Endothelial cell of umbilical vein (primary cell): ENCODE measurements around the gene NCOA3. TPM values are rescaled to one million over a fixed set of nuclear protein-coding genes. Genes with fewer than 3 reads are reported as not detected.

Source experiments
- BruUV-seq: library from RNA; stranded (reverse); fragments of 400-500 nt; replicated peaks from 2 replicates; lab custom pipeline; 2021; lab: Mats Ljungman, UMichigan
- CTCF ChIA-PET: fragments of 300-600, 350-600 bp; sonication (Branson Sonifier 250); formaldehyde crosslinking; loops from one replicate; lab custom pipeline; 2021; ENCODE audit warnings: antibody characterized with exemption, inconsistent platforms; lab: Charles Lee
- POLR2A ChIA-PET: fragments of 300-600, 350-600 bp; sonication (Branson Sonifier 250); formaldehyde crosslinking; loops from one replicate; lab custom pipeline; 2021; ENCODE audit warnings: antibody characterized with exemption, inconsistent platforms; lab: Charles Lee
- DNase-seq: peaks from one replicate; pipeline ENCODE4 v3.0.0-alpha.2; 2011; ENCODE audit warnings: low read depth, low spot score
- FAIRE-seq: peaks from 2 replicates; lab custom pipeline; 2011; peaks lifted over from hg19 to GRCh38; lab: Jason Lieb, UNC
- H2AFZ ChIP-seq: 2 replicates; pipeline ENCODE4 v1.6.0; 2012; ENCODE audit warnings: low read depth, low read length, control low read depth, inconsistent platforms
- H3K27ac ChIP-seq: 2 replicates; pipeline ENCODE4 v1.5.1; 2011; ENCODE audit warnings: low read depth, mild to moderate bottlenecking, control low read depth, low read length, moderate library complexity; ENCODE audit not compliant: insufficient read depth
- H3K27me3 ChIP-seq, 2 experiments: 2 replicates each; pipeline versions ENCODE4 v1.6.0 to v1.6.1; 2011; ENCODE audit warnings: low read length in 2 of 2, mixed read lengths in 1 of 2; ENCODE audit not compliant: control insufficient read depth in 2 of 2, insufficient read depth in 2 of 2
- H3K36me3 ChIP-seq, 2 experiments: 2 replicates in 1 of 2; 3 replicates in 1 of 2; pipeline ENCODE4 v1.5.1; 2011; ENCODE audit warnings: low read length in 2 of 2, mild to moderate bottlenecking in 1 of 2, moderate library complexity in 1 of 2; ENCODE audit not compliant: control insufficient read depth in 2 of 2, insufficient read depth in 2 of 2; ENCODE audit errors: extremely low read depth in 1 of 2
- H3K4me1 ChIP-seq: 3 replicates; pipeline ENCODE4 v1.5.1; 2011; ENCODE audit warnings: mild to moderate bottlenecking, low read length; ENCODE audit not compliant: control insufficient read depth, insufficient read depth; ENCODE audit errors: extremely low read depth
- H3K4me2 ChIP-seq: 2 replicates; pipeline ENCODE4 v1.6.1; 2011; ENCODE audit warnings: low read length, control low read depth, mixed read lengths; ENCODE audit not compliant: insufficient read depth
- H3K4me3 ChIP-seq, 3 experiments: fragments of 200-600 bp in 1 of 3; sonication (generic), shearing (Covaris generic) in 1 of 3; replicated peaks in 1 of 3; 2 replicates each; pipeline ENCODE4 v1.5.1; 2011 to 2016; ENCODE audit warnings: control low read depth in 3 of 3, low read length in 3 of 3, mild to moderate bottlenecking in 2 of 3, inconsistent platforms in 1 of 3, low read depth in 1 of 3, moderate library complexity in 1 of 3; ENCODE audit not compliant: insufficient read depth in 1 of 3
- H3K79me2 ChIP-seq: 2 replicates; pipeline ENCODE4 v1.6.0; 2012; ENCODE audit warnings: low read length, inconsistent platforms; ENCODE audit not compliant: control insufficient read depth, insufficient read depth
- H3K9ac ChIP-seq: replicated peaks from 2 replicates; pipeline ENCODE3; 2011; ENCODE audit warnings: low read length, control low read depth; ENCODE audit not compliant: insufficient read depth; ENCODE audit errors: extremely low read depth
- H3K9me1 ChIP-seq: replicated peaks from 3 replicates; pipeline ENCODE4 v1.6.0; 2011; ENCODE audit warnings: mild to moderate bottlenecking, low read length; ENCODE audit not compliant: control insufficient read depth, insufficient read depth; ENCODE audit errors: extremely low read depth
- H3K9me3 ChIP-seq: replicated peaks from 2 replicates; pipeline ENCODE4 v1.5.1; 2012; ENCODE audit warnings: low read length, inconsistent platforms; ENCODE audit not compliant: control insufficient read depth, insufficient read depth
- H4K20me1 ChIP-seq: replicated peaks from 2 replicates; pipeline ENCODE3; 2011; ENCODE audit warnings: mild to moderate bottlenecking, low read length; ENCODE audit not compliant: control insufficient read depth, insufficient read depth; ENCODE audit errors: extremely low read depth
- EZH2 ChIP-seq: IDR thresholded peaks from 2 replicates; pipeline ENCODE4 v1.6.1; 2012; ENCODE audit warnings: borderline replicate concordance, low read depth, mild to moderate bottlenecking, moderate library complexity, low read length, inconsistent platforms; ENCODE audit not compliant: severe bottlenecking
- FOS ChIP-seq: IDR thresholded peaks from 2 replicates; pipeline ENCODE4 v1.6.1; 2011; ENCODE audit warnings: mild to moderate bottlenecking, low read length, moderate library complexity, borderline replicate concordance; ENCODE audit not compliant: insufficient read depth
- GATA2 ChIP-seq: IDR thresholded peaks from 2 replicates; pipeline ENCODE4 v1.7.0; 2011; ENCODE audit warnings: low read depth, mild to moderate bottlenecking, moderate library complexity, mixed read lengths, low read length; ENCODE audit not compliant: insufficient read length, insufficient read depth
- MAX ChIP-seq: IDR thresholded peaks from 2 replicates; pipeline ENCODE4 v1.6.1; 2011; ENCODE audit not compliant: insufficient read depth, insufficient read length
- POLR2A ChIP-seq: IDR thresholded peaks from 2 replicates; pipeline ENCODE4 v1.6.1; 2012; ENCODE audit warnings: low read depth, mild to moderate bottlenecking, control low read depth, low read length
- dilution Hi-C: fragments of 300-500 bp; cut with MboI; formaldehyde crosslinking; loops from one replicate; pipeline ENCODE4 v1.15.0; 2019; ENCODE audit warnings: low sequenced_read_pairs; ENCODE audit not compliant: extremely low pct_ligation_motif_present
- intact Hi-C: fragments of 100-400 bp; cut with micrococcal nuclease; formaldehyde crosslinking; loops from one replicate; pipeline ENCODE4 v1.10.0; 2022
- polyA plus RNA-seq, 4 experiments: library from polyadenylated mRNA; depleted of rRNA in 3 of 4; stranded (reverse) in 3 of 4; unstranded in 1 of 4; fragments of >200 nt; gene quantifications; 2 replicates each; pipeline versions ENCODE4 v1.2.1 to v1.2.3, GENCODE V29; 2011 to 2012; ENCODE audit warnings: missing spikeins in 1 of 4
- total RNA-seq: library from RNA; stranded (reverse); gene quantifications from 2 replicates; pipeline ENCODE4 v1.2.3, GENCODE V29; 2021

NCOA3 gene
- total and polyA plus RNA-seq, 2 donors (not counting 3 experiments of a cell fraction or from before 2014, with no cell fraction given) = 12.0 to 35.6 TPM

- H4K20me1 ChIP-seq = no peaks in the 10 kb centered on the region
- no peak overlapping the region for H3K27ac ChIP-seq
- dilution Hi-C loops (no loop called here), intact Hi-C loops (no loop called here)
- no peaks in the 10 kb centered on the region for H3K4me1 ChIP-seq
- H3K4me2 ChIP-seq = no peak overlapping the region
- no peak overlapping the region for H3K4me3 ChIP-seq
- H3K27me3 ChIP-seq = no peaks in the 10 kb centered on the region
- H3K79me2 ChIP-seq = no peaks in the 10 kb centered on the region
- DNase-seq (no peak), FAIRE-seq (no peak)
- no peaks in the 10 kb centered on the region for H3K9me1 ChIP-seq
- no TSS peak for BruUV-seq
- no peak overlapping the region for H2AFZ ChIP-seq
- CTCF ChIA-PET = interaction anchor here (1.2 to 15.4 kb wide), 4 partner anchors 105 to 939 kb away, joined by 3 to 302 read pairs (median 5); no protein-coding TSS in a partner anchor
- H3K36me3 ChIP-seq = no peaks in the 10 kb centered on the region
- POLR2A ChIA-PET = no interaction called here
- no peak for TF ChIP-seq EZH2
- no peak for TF ChIP-seq GATA2
- no peak for TF ChIP-seq FOS
- H3K9me3 ChIP-seq = no peaks in the 10 kb centered on the region
- H3K9ac ChIP-seq = no peak overlapping the region
Measured at GRCh38 chr20:47680804-47681529, 179.3 kb downstream of the NCOA3 start.

- Histone ChIP-seq H3K4me1 (no peaks in the 10 kb centered on the region), H2AFZ (no peak overlapping the region), H3K4me3 (no peak overlapping the region), H3K9me3 (no peaks in the 10 kb centered on the region), H3K79me2 (no peaks in the 10 kb centered on the region), H3K27me3 (no peaks in the 10 kb centered on the region), H3K9ac (no peak overlapping the region), H3K9me1 (no peaks in the 10 kb centered on the region), H4K20me1 (no peaks in the 10 kb centered on the region), H3K36me3 (no peaks in the 10 kb centered on the region), H3K4me2 (no peak overlapping the region), H3K27ac (no peak overlapping the region)
- DNase-seq = peak; percentile 54
- TF ChIP-seq MAX = peak; percentile 79
- TF ChIP-seq GATA2 = no peak
- no peak for TF ChIP-seq POLR2A
- TF ChIP-seq EZH2 = no peak
- no TSS peak for BruUV-seq
- dilution Hi-C loops = no loop called here
- peak; percentile 28 for FAIRE-seq
- intact Hi-C loops = no loop called here
- POLR2A ChIA-PET = no interaction called here
- CTCF ChIA-PET = interaction anchor here (0.9 to 15.4 kb wide), 4 partner anchors 27 to 938 kb away, joined by 3 to 302 read pairs (median 5); no protein-coding TSS in a partner anchor
Measured at GRCh38 chr20:47682028-47682783, 180.5 kb downstream of the NCOA3 start.
